Measurements from ENCODE around the gene IER3. TPM values are rescaled to one million over a fixed set of nuclear protein-coding genes. Genes with fewer than 3 reads are reported as not detected.

Gene IER3
- total and polyA plus RNA-seq, 9 of the 15 experiments (the other 6 are each of a cell fraction or from before 2014, with no cell fraction given), result 1.5 to 30.0 (median 11.5) TPM

DNA sequence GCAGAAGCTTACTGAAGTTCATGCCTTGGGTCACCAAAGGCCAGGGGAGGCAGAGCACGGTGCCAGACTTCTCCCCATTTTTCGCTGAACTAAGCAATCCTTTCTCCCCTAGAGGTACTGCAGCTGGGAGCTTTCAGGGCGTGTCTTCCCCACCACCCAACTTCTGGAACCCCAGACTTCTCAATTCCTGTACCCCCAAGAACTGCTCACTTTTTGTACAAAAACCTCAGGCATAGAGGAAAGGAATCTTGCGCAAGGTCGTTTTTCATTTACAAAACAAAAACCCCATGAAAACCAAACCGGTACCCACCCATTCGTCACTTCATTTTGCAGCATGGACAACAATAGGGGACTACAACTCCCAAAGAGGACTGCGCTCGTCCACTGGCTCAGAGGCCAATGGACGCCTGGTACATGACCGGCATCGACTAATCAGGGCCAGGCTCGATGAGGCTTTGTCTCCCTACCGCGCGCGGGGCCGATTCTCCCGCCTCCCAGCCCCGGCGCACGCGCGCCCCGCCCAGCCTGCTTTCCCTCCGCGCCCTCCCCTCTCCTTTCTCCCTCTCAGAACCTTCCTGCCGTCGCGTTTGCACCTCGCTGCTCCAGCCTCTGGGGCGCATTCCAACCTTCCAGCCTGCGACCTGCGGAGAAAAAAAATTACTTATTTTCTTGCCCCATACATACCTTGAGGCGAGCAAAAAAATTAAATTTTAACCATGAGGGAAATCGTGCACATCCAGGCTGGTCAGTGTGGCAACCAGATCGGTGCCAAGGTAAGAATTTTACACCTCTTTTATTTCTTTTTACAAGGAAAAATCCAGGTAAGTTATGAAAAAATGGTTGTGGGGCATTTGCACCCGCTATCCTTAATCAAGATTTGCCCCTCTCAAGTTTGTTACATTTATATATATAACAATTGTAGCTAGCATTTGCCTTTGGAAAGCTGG, 24.3 kb downstream of the IER3 start, which contains the start of gene TUBB (continued):
- TF ChIP-seq, protein P1, sequence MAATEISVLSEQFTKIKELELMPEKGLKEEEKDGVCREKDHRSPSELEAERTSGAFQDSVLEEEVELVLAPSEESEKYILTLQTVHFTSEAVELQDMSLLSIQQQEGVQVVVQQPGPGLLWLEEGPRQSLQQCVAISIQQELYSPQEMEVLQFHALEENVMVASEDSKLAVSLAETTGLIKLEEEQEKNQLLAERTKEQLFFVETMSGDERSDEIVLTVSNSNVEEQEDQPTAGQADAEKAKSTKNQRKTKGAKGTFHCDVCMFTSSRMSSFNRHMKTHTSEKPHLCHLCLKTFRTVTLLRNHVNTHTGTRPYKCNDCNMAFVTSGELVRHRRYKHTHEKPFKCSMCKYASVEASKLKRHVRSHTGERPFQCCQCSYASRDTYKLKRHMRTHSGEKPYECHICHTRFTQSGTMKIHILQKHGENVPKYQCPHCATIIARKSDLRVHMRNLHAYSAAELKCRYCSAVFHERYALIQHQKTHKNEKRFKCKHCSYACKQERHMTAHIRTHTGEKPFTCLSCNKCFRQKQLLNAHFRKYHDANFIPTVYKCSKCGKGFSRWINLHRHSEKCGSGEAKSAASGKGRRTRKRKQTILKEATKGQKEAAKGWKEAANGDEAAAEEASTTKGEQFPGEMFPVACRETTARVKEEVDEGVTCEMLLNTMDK (IDR thresholded peaks at IDR 0.05; ENCODE audit: borderline replicate concordance, insufficient read depth, low read depth, low read length, poor library complexity, severe bottlenecking), result no peak
- no peak for TF ChIP-seq XRCC4 (IDR thresholded peaks at IDR 0.05; ENCODE audit: extremely low read depth, insufficient read depth, insufficient read length)
- TF ChIP-seq, protein P2, sequence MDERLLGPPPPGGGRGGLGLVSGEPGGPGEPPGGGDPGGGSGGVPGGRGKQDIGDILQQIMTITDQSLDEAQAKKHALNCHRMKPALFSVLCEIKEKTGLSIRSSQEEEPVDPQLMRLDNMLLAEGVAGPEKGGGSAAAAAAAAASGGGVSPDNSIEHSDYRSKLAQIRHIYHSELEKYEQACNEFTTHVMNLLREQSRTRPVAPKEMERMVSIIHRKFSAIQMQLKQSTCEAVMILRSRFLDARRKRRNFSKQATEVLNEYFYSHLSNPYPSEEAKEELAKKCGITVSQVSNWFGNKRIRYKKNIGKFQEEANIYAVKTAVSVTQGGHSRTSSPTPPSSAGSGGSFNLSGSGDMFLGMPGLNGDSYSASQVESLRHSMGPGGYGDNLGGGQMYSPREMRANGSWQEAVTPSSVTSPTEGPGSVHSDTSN (CRISPR knock-in tag; IDR thresholded peaks at IDR 0.05; ENCODE audit: low read depth), result no peak
- TF ChIP-seq, protein P2 (tag; conservative IDR thresholded peaks at IDR 0.05; ENCODE audit: low read depth), result no peak
- peak; percentile 45; the same call in 1 of the 2 replicates for TF ChIP-seq ZC3H8 (IDR thresholded peaks at IDR 0.05)
- no peak for TF ChIP-seq PTTG1 (tag; IDR thresholded peaks at IDR 0.05; ENCODE audit: low read depth)
- no peak for TF ChIP-seq EGR1 (conservative IDR thresholded peaks at IDR 0.05)
- TF ChIP-seq COPS2 (conservative IDR thresholded peaks at IDR 0.05), result no peak
- TF ChIP-seq PCBP2 (IDR thresholded peaks at IDR 0.05; ENCODE audit: low read depth, low read length, poor library complexity, severe bottlenecking), result no peak
- TF ChIP-seq CBFA2T3 (IDR thresholded peaks at IDR 0.05), result no peak
- TF ChIP-seq, protein P3, sequence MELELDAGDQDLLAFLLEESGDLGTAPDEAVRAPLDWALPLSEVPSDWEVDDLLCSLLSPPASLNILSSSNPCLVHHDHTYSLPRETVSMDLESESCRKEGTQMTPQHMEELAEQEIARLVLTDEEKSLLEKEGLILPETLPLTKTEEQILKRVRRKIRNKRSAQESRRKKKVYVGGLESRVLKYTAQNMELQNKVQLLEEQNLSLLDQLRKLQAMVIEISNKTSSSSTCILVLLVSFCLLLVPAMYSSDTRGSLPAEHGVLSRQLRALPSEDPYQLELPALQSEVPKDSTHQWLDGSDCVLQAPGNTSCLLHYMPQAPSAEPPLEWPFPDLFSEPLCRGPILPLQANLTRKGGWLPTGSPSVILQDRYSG (tag; conservative IDR thresholded peaks at IDR 0.05; ENCODE audit: low read depth), result no peak; the same call in 1 of the 2 replicates
- TF ChIP-seq BMI1 (IDR thresholded peaks at IDR 0.05; ENCODE audit: low read length), result no peak
- peak; percentile 94 for TF ChIP-seq TAF9B (IDR thresholded peaks at IDR 0.05; ENCODE audit: partially characterized antibody)
- TF ChIP-seq ILK (tag; IDR thresholded peaks at IDR 0.05; ENCODE audit: borderline replicate concordance, low read depth), result no peak
- TF ChIP-seq KLF6 (CRISPR knock-in tag; IDR thresholded peaks at IDR 0.05; ENCODE audit: borderline replicate concordance), result peak; percentile 66; the same call in 1 of the 2 replicates
- TF ChIP-seq, protein P4, sequence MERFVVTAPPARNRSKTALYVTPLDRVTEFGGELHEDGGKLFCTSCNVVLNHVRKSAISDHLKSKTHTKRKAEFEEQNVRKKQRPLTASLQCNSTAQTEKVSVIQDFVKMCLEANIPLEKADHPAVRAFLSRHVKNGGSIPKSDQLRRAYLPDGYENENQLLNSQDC (CRISPR knock-in tag; IDR thresholded peaks at IDR 0.05), result 0 out of 2 replicates have a peak, but pooled peaks have one; percentile 63
- TF ChIP-seq CBFA2T2 (conservative IDR thresholded peaks at IDR 0.05), result no peak
- TF ChIP-seq, protein P5, sequence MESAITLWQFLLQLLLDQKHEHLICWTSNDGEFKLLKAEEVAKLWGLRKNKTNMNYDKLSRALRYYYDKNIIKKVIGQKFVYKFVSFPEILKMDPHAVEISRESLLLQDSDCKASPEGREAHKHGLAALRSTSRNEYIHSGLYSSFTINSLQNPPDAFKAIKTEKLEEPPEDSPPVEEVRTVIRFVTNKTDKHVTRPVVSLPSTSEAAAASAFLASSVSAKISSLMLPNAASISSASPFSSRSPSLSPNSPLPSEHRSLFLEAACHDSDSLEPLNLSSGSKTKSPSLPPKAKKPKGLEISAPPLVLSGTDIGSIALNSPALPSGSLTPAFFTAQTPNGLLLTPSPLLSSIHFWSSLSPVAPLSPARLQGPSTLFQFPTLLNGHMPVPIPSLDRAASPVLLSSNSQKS (CRISPR knock-in tag; IDR thresholded peaks at IDR 0.05), result no peak
- no peak for TF ChIP-seq ZNF124 (CRISPR knock-in tag; IDR thresholded peaks at IDR 0.05)
- peak; percentile 94 for TF ChIP-seq TAF7 (tag; IDR thresholded peaks at IDR 0.05)
- TF ChIP-seq NBN (IDR thresholded peaks at IDR 0.05; ENCODE audit: low read depth), result no peak
